ENCODE results near the gene NKAPD1. TPM values are rescaled to one million over a fixed set of nuclear protein-coding genes. Genes with fewer than 3 reads are reported as not detected.

The NKAPD1 gene
- total and polyA plus RNA-seq, 2 of the 13 experiments (the other 11 are each of a cell fraction or from before 2014, with no cell fraction given): 11.2 to 22.5 TPM

GRCh38 chr11:112086422-112087191 is 12.5 kb downstream of the NKAPD1 start, which contains the start of the genes SDHD and TIMM8B (continued):
- TF ChIP-seq TFAP4 (IDR thresholded peaks at IDR 0.05; ENCODE audit: borderline replicate concordance, low read depth): peak; percentile 62; the same call in 1 of the 2 replicates
- peak; percentile 96 for TF ChIP-seq YY1 (IDR thresholded peaks at IDR 0.05; ENCODE audit: insufficient read depth, insufficient replicate concordance, low read depth, low read length)
- TF ChIP-seq, protein P1, sequence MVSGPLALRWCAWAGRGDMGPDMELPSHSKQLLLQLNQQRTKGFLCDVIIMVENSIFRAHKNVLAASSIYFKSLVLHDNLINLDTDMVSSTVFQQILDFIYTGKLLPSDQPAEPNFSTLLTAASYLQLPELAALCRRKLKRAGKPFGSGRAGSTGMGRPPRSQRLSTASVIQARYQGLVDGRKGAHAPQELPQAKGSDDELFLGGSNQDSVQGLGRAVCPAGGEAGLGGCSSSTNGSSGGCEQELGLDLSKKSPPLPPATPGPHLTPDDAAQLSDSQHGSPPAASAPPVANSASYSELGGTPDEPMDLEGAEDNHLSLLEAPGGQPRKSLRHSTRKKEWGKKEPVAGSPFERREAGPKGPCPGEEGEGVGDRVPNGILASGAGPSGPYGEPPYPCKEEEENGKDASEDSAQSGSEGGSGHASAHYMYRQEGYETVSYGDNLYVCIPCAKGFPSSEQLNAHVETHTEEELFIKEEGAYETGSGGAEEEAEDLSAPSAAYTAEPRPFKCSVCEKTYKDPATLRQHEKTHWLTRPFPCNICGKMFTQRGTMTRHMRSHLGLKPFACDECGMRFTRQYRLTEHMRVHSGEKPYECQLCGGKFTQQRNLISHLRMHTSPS (CRISPR knock-in tag; IDR thresholded peaks at IDR 0.05; ENCODE audit: low read depth): no peak
- no peak for TF ChIP-seq BCLAF1 (IDR thresholded peaks at IDR 0.05)
- TF ChIP-seq, protein P2, sequence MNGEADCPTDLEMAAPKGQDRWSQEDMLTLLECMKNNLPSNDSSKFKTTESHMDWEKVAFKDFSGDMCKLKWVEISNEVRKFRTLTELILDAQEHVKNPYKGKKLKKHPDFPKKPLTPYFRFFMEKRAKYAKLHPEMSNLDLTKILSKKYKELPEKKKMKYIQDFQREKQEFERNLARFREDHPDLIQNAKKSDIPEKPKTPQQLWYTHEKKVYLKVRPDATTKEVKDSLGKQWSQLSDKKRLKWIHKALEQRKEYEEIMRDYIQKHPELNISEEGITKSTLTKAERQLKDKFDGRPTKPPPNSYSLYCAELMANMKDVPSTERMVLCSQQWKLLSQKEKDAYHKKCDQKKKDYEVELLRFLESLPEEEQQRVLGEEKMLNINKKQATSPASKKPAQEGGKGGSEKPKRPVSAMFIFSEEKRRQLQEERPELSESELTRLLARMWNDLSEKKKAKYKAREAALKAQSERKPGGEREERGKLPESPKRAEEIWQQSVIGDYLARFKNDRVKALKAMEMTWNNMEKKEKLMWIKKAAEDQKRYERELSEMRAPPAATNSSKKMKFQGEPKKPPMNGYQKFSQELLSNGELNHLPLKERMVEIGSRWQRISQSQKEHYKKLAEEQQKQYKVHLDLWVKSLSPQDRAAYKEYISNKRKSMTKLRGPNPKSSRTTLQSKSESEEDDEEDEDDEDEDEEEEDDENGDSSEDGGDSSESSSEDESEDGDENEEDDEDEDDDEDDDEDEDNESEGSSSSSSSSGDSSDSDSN (CRISPR knock-in tag; IDR thresholded peaks at IDR 0.05): peak; percentile 84
- TF ChIP-seq HNF1B (CRISPR knock-in tag; IDR thresholded peaks at IDR 0.05): peak; percentile 80
- TF ChIP-seq, protein P3, sequence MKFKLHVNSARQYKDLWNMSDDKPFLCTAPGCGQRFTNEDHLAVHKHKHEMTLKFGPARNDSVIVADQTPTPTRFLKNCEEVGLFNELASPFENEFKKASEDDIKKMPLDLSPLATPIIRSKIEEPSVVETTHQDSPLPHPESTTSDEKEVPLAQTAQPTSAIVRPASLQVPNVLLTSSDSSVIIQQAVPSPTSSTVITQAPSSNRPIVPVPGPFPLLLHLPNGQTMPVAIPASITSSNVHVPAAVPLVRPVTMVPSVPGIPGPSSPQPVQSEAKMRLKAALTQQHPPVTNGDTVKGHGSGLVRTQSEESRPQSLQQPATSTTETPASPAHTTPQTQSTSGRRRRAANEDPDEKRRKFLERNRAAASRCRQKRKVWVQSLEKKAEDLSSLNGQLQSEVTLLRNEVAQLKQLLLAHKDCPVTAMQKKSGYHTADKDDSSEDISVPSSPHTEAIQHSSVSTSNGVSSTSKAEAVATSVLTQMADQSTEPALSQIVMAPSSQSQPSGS (CRISPR knock-in tag; IDR thresholded peaks at IDR 0.05): peak; percentile 72
- peak; percentile 95 for TF ChIP-seq IRF2 (CRISPR knock-in tag; IDR thresholded peaks at IDR 0.05)
- peak; percentile 100 for TF ChIP-seq GABPB1 (CRISPR knock-in tag; IDR thresholded peaks at IDR 0.05)
- no peak; the same call in 1 of the 2 replicates for TF ChIP-seq ZBTB21 (CRISPR knock-in tag; IDR thresholded peaks at IDR 0.05)
- no peak; the same call in 1 of the 2 replicates for TF ChIP-seq PAX8 (CRISPR knock-in tag; IDR thresholded peaks at IDR 0.05; ENCODE audit: borderline replicate concordance)
- TF ChIP-seq, protein P4, sequence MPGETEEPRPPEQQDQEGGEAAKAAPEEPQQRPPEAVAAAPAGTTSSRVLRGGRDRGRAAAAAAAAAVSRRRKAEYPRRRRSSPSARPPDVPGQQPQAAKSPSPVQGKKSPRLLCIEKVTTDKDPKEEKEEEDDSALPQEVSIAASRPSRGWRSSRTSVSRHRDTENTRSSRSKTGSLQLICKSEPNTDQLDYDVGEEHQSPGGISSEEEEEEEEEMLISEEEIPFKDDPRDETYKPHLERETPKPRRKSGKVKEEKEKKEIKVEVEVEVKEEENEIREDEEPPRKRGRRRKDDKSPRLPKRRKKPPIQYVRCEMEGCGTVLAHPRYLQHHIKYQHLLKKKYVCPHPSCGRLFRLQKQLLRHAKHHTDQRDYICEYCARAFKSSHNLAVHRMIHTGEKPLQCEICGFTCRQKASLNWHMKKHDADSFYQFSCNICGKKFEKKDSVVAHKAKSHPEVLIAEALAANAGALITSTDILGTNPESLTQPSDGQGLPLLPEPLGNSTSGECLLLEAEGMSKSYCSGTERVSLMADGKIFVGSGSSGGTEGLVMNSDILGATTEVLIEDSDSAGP (CRISPR knock-in tag; IDR thresholded peaks at IDR 0.05; ENCODE audit: borderline replicate concordance): peak; percentile 93
- TF ChIP-seq ZNF766 (CRISPR knock-in tag; IDR thresholded peaks at IDR 0.05; ENCODE audit: borderline replicate concordance): 0 out of 2 replicates have a peak, but pooled peaks have one; percentile 39
- TF ChIP-seq ZNF138 (CRISPR knock-in tag; IDR thresholded peaks at IDR 0.05; ENCODE audit: low read depth): 0 out of 2 replicates have a peak, but pooled peaks have one; percentile 14
